Endothelial cell (in vitro differentiated cells): ENCODE data around the gene ATP13A3. TPM values are rescaled to one million over a fixed set of nuclear protein-coding genes. Genes with fewer than 3 reads are reported as not detected.

ENCODE experiments used
- DNase-seq: peaks from one replicate; pipeline ENCODE4 v3.0.0; 2021; ENCODE audit warnings: low spot score
- H3K27ac Mint-ChIP-seq: one replicate; pipeline ENCODE4 v1.8.0; 2021; ENCODE audit warnings: mixed read lengths, inconsistent platforms; ENCODE audit not compliant: unreplicated experiment
- H3K27me3 Mint-ChIP-seq: one replicate; pipeline ENCODE4 v1.8.0; 2021; ENCODE audit warnings: mild to moderate bottlenecking, moderate library complexity, mixed read lengths, inconsistent platforms; ENCODE audit not compliant: unreplicated experiment
- H3K36me3 Mint-ChIP-seq: one replicate; pipeline ENCODE4 v1.8.0; 2021; ENCODE audit warnings: mild to moderate bottlenecking, low read depth, mixed read lengths, inconsistent platforms; ENCODE audit not compliant: unreplicated experiment
- H3K4me1 Mint-ChIP-seq: one replicate; pipeline ENCODE4 v1.8.0; 2021; ENCODE audit warnings: mild to moderate bottlenecking, mixed read lengths, inconsistent platforms; ENCODE audit not compliant: unreplicated experiment
- H3K4me3 Mint-ChIP-seq: one replicate; pipeline ENCODE4 v1.8.0; 2021; ENCODE audit warnings: mild to moderate bottlenecking, mixed read lengths, inconsistent platforms; ENCODE audit not compliant: unreplicated experiment
- H3K9me3 Mint-ChIP-seq: one replicate; pipeline ENCODE4 v1.8.0; 2021; ENCODE audit warnings: mixed read lengths, inconsistent platforms; ENCODE audit not compliant: unreplicated experiment
- CTCF ChIP-seq: fragments of 200-600 bp; sonication (generic); IDR thresholded peaks from one replicate; pipeline ENCODE4 v1.5.0; 2021; ENCODE audit warnings: antibody characterized with exemption; ENCODE audit not compliant: unreplicated experiment
- total RNA-seq: library from RNA; stranded (reverse); fragmentation: NEBNext Ultra II Directional; extraction: Animal tissue kit (Norgen Biotek cat#: 25700); gene quantifications from one replicate; pipeline ENCODE4 v1.2.1, GENCODE V29; 2021; ENCODE audit not compliant: unreplicated experiment

The ATP13A3 gene
- total RNA-seq, 1 donor from 2014 or later = 32.1 TPM

GRCh38 chr3:194373028-194373427 is 113.8 kb downstream of the ATP13A3 start:
- no peak overlapping the region for H3K27ac Mint-ChIP-seq
- no peak for DNase-seq
- H3K4me1 Mint-ChIP-seq = peaks cover 14% of the 10 kb centered on the region
- no peak for TF ChIP-seq CTCF
- H3K9me3 Mint-ChIP-seq = no peaks in the 10 kb centered on the region
- H3K27me3 Mint-ChIP-seq = peaks cover 11% of the 10 kb centered on the region
- peaks cover 7% of the 10 kb centered on the region for H3K36me3 Mint-ChIP-seq
- no peak overlapping the region for H3K4me3 Mint-ChIP-seq

- H3K27me3 Mint-ChIP-seq = peaks cover 12% of the 10 kb centered on the region
- H3K36me3 Mint-ChIP-seq = peaks cover 7% of the 10 kb centered on the region
- H3K4me1 Mint-ChIP-seq = peaks cover 8% of the 10 kb centered on the region
- no peaks in the 10 kb centered on the region for H3K9me3 Mint-ChIP-seq
- DNase-seq = no peak
- no peak overlapping the region for H3K4me3 Mint-ChIP-seq
- H3K27ac Mint-ChIP-seq = no peak overlapping the region
- TF ChIP-seq CTCF = no peak
Measured at GRCh38 chr3:194370753-194371152, 116.0 kb downstream of the ATP13A3 start.

DNA sequence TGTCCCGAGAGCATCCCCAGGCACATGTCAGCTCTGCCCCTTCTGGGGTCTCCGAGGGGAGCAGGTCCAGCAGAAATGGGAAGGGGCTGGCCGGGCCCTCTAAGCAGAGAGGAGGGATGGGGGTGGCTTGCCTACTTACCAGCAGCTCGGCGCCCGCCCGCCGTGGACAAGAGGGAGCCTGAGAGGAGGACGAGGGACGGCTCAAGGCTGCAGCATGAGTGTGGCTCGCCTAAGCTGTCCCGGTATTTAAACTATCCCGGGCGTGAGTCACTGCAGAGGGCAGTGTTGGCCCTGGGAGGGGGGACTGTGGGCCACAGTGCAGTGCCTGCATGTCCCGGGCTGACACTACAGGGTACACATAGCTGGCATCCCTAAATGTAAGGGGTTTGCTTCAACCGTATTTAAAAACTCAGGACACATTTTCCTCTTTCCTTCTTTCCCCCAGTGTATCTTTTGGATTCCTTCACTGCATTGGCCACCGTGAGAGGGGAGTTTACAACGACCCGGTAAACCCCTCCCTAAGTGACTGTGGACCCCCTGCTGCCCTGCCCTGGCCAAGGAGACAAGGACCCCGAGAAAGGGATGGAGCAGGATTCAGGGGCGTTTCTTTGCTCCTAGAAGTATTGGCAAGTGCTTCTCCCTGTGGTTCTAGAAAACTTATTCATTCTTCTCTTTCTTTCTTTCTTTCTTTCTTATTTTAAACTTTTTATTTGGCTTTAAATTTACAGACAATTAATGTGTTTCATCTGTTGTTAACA is 117.1 kb downstream of the ATP13A3 start, which contains the start of gene LRRC15:
Gene LRRC15, minus strand, starts transcription at position 222 of the 758 bp plus-strand sequence. CDS start 8,700 bp downstream, outside the sequence.
- peaks cover 7% of the 10 kb centered on the region for H3K36me3 Mint-ChIP-seq
- no peaks in the 10 kb centered on the region for H3K9me3 Mint-ChIP-seq
- TF ChIP-seq CTCF = no peak
- peak; percentile 28 for DNase-seq
- H3K27me3 Mint-ChIP-seq = peaks cover 11% of the 10 kb centered on the region
- no peak within 1 kb of the TSS for H3K27ac Mint-ChIP-seq
- H3K4me3 Mint-ChIP-seq = no peak within 1 kb of the TSS
- peaks cover 3% of the 10 kb centered on the region for H3K4me1 Mint-ChIP-seq

- peaks cover 11% of the 10 kb centered on the region for H3K27me3 Mint-ChIP-seq
- no peaks in the 10 kb centered on the region for H3K9me3 Mint-ChIP-seq
- no peak for DNase-seq
- peaks cover 3% of the 10 kb centered on the region for H3K4me1 Mint-ChIP-seq
- H3K36me3 Mint-ChIP-seq = peaks cover 7% of the 10 kb centered on the region
- no peak overlapping the region for H3K4me3 Mint-ChIP-seq
- H3K27ac Mint-ChIP-seq = no peak overlapping the region
- TF ChIP-seq CTCF = no peak
Measured at GRCh38 chr3:194368918-194369317, 117.9 kb downstream of the ATP13A3 start.

GRCh38 chr3:194367992-194368841 is 118.6 kb downstream of the ATP13A3 start:
- Mint-ChIP-seq H3K36me3 (peaks cover 4% of the 10 kb centered on the region), H3K9me3 (no peaks in the 10 kb centered on the region), H3K27ac (no peak overlapping the region), H3K4me1 (peaks cover 3% of the 10 kb centered on the region), H3K27me3 (peaks cover 11% of the 10 kb centered on the region), H3K4me3 (no peak overlapping the region)
- DNase-seq = no peak
- TF ChIP-seq CTCF = no peak
